Measurements from ENCODE around the gene PNMA6E.

DNA sequence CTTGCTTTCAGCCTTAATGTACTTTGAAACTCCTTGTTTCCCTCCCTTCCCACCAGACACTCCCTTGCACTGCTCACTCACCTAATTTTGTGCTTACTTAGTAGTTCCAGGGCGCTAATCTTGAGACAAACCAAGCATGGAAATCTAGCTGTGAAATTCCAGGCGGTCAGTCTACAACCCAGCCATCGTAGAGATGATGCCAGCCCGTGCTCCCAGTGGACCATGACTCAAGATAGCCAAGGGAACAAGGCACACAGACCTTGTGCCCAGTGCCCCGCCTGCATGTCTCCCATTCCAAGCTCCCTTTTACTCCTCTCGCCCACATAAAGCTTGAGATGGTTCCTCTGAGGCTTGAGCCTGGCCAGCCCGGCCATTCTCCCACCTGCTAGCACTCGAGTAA is 33.7 kb upstream of the PNMA6E start:
- TF ChIP-seq POLR2AphosphoS5 (IDR thresholded peaks at IDR 0.05; ENCODE audit: borderline replicate concordance, low read depth, low read length) (no peak), EZH2 (IDR thresholded peaks at IDR 0.05) (no peak)

All from SK-N-MC (cell line).